K562 (cell line): ENCODE measurements around the gene SLC33A1. TPM values are rescaled to one million over a fixed set of nuclear protein-coding genes. Genes with fewer than 3 reads are reported as not detected.

ENCODE experiments used
- ARHGAP35 ChIP-seq: fragments of 450-650 bp; IDR thresholded peaks from 2 replicates; pipeline ENCODE4 v1.6.1; 2018; ENCODE audit not compliant: partially characterized antibody
- FOXP4 ChIP-seq: sonication (generic); formaldehyde crosslinking; IDR thresholded peaks from 2 replicates; pipeline ENCODE4 v1.8.0; 2022; ENCODE audit warnings: mild to moderate bottlenecking, missing genetic modification reagents, borderline replicate concordance
- GTF3C2 ChIP-seq: IDR thresholded peaks from 3 replicates; pipeline ENCODE4 v1.6.1; 2011; ENCODE audit warnings: borderline replicate concordance, mild to moderate bottlenecking, moderate library complexity; ENCODE audit not compliant: insufficient read length; ENCODE audit errors: extremely low read depth
- PTRF ChIP-seq: fragments of 450-650 bp; IDR thresholded peaks from 2 replicates; pipeline ENCODE4 v1.6.1; 2016; ENCODE audit warnings: mild to moderate bottlenecking, missing genetic modification characterization, missing compliant biosample characterization
- SAFB ChIP-seq: fragments of 200-400 bp; formaldehyde crosslinking; IDR thresholded peaks from 2 replicates; pipeline ENCODE4 v1.6.1; 2017; ENCODE audit warnings: low read depth, low read length, borderline replicate concordance
- YY1 ChIP-seq, 3 experiments: IDR thresholded peaks; 2 replicates each; pipeline ENCODE4 v1.6.1; 2011; ENCODE audit warnings: low read length in 2 of 3, mild to moderate bottlenecking in 2 of 3, moderate library complexity in 2 of 3, borderline replicate concordance in 1 of 3, control low read depth in 1 of 3, low read depth in 1 of 3; ENCODE audit not compliant: insufficient read depth in 3 of 3, insufficient replicate concordance in 2 of 3, control insufficient read depth in 1 of 3, insufficient read length in 1 of 3; ENCODE audit errors: extremely low read depth in 1 of 3
- ZNF133 ChIP-seq: fragments of 250-450 bp; sonication (Bioruptor Pico); IDR thresholded peaks from 2 replicates; pipeline ENCODE4 v1.4.0; 2020; ENCODE audit warnings: mild to moderate bottlenecking
- ZNF318 ChIP-seq, 2 experiments: fragments of 450-650 bp; IDR thresholded peaks; 2 replicates each; pipeline ENCODE4 v1.6.1; 2016; ENCODE audit warnings: mild to moderate bottlenecking in 2 of 2, borderline replicate concordance in 1 of 2, low read depth in 1 of 2, moderate library complexity in 1 of 2
- polyA plus RNA-seq, 8 experiments: library from polyadenylated mRNA; depleted of rRNA in 4 of 8; stranded (reverse) in 5 of 8; unstranded in 3 of 8; fragments of >200 nt; fragmentation: Nextera tagmentation in 2 of 8; fragmentation: Illumina TruSeq in 1 of 8; extraction: Ambion mirVana in 2 of 8; extraction: Trizol in 1 of 8; gene quantifications; 2 replicates each; pipeline versions ENCODE4 v1.2.1 to v1.2.3, GENCODE V29; 2011 to 2014; ENCODE audit warnings: inconsistent platforms in 1 of 8, missing spikeins in 1 of 8
- total RNA-seq, 7 experiments: library from RNA; depleted of rRNA in 6 of 7; stranded (reverse); fragments of >200 nt in 6 of 7; fragmentation: Illumina TruSeq in 2 of 7; extraction: Trizol in 2 of 7; gene quantifications; 2 replicates each; pipeline versions ENCODE4 v1.2.1 to v1.2.3, GENCODE V29; 2011 to 2021; ENCODE audit warnings: low replicate concordance in 1 of 7

The SLC33A1 gene
- total and polyA plus RNA-seq, 9 of the 15 experiments (the other 6 are each of a cell fraction or from before 2014, with no cell fraction given): 6.2 to 26.8 (median 19.6) TPM

DNA sequence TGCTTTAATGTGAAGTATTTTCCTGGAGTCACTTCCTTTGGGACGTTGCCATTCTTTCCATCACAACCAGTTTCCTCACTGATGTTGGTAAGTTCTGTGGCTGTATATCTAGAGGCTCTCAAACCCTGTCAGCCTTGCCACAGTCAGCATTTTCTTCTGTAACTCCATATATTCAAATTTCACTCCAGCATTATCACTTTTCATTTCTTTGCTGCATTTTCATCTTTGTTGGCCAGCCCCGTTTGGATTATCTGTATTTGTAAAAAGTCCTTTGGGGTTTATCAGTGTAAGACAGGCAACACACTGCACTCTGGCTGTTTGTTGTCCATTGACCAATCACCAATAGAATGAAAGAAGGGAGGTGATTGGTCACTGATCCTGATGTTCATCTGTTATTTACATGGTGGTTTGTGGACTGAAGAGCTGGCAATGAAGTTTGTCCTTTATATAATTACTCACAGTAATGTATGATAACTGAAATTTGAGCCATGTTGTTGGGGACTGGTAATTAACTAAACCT is 36.5 kb upstream of the SLC33A1 start (continued):
- TF ChIP-seq YY1 (IDR thresholded peaks at IDR 0.05; ENCODE audit: borderline replicate concordance in 1 of 3, control insufficient read depth in 1 of 3, extremely low read depth in 1 of 3, insufficient read depth in 3 of 3, insufficient read length in 1 of 3, insufficient replicate concordance in 2 of 3, low read depth in 1 of 3, low read length in 2 of 3): no peak
- no peak for TF ChIP-seq ZNF133 (CRISPR knock-in tag)
- no peak for TF ChIP-seq PTRF (tag)
- no peak for TF ChIP-seq SAFB
- TF ChIP-seq FOXP4 (CRISPR knock-in tag): no peak
- TF ChIP-seq ZNF318 (IDR thresholded peaks at IDR 0.05; ENCODE audit: borderline replicate concordance in 1 of 2, low read depth in 1 of 2): no peak
- no peak for TF ChIP-seq GTF3C2
- no peak for TF ChIP-seq ARHGAP35
